Measurements from ENCODE around the gene ADIRF.

GRCh38 chr10:86962136-86962980, 5.9 kb upstream of the ADIRF start:
- TF ChIP-seq EZH2 (IDR thresholded peaks at IDR 0.05; ENCODE audit: borderline replicate concordance, low read depth, low read length, poor library complexity, severe bottlenecking) (no peak), CTCF (conservative IDR thresholded peaks at IDR 0.05; ENCODE audit: low read depth, low read length) (no peak)

Measured in A673 (cell line).